Measurements from ENCODE around the gene LRRC9. TPM values are rescaled to one million over a fixed set of nuclear protein-coding genes. Genes with fewer than 3 reads are reported as not detected.

Gene LRRC9
- total and polyA plus RNA-seq, 2 of the 13 experiments (the other 11 are each of a cell fraction or from before 2014, with no cell fraction given), result 0.08 to 0.18 TPM

DNA sequence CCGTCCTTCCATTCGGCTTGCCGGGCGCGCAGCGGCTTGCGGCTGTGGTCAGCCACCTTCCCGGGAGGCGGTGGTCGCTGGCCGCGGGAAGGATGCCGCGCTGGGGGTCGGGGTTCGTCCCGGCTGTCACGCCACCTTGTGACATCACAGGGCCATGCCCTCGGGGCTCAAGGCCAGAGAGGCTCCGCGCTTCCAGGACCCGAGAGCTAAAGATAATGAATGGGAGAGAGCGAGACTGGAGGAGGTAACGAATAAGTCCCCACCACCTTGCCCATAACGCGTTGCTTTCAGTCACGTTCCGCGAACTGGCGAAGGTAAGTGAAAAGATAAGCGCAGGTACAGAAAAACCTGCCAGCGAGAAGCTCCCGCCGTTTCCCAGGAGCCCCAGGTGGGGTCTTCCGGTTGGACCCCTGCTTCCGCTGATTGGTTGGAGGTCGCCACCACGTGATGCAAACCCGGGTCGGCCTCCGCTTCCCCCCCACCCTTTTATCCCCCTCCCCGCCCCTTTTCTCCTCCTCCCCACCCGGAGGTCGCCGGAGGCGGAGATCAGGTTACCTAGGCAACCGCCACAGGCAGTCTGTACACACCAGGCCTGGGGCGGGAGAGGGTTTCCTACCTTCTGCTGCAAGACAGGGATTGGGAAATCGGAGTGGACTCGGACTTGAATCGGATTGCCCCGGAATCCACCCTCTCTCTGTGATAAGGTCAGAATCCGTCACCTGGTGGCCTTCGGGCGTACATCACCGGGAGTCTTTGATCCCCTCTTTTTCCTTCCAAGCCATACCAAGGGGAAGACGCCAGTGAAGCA is at the start of gene LRRC9 (continued):
- TF ChIP-seq, protein P1, sequence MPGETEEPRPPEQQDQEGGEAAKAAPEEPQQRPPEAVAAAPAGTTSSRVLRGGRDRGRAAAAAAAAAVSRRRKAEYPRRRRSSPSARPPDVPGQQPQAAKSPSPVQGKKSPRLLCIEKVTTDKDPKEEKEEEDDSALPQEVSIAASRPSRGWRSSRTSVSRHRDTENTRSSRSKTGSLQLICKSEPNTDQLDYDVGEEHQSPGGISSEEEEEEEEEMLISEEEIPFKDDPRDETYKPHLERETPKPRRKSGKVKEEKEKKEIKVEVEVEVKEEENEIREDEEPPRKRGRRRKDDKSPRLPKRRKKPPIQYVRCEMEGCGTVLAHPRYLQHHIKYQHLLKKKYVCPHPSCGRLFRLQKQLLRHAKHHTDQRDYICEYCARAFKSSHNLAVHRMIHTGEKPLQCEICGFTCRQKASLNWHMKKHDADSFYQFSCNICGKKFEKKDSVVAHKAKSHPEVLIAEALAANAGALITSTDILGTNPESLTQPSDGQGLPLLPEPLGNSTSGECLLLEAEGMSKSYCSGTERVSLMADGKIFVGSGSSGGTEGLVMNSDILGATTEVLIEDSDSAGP (CRISPR knock-in tag; IDR thresholded peaks at IDR 0.05; ENCODE audit: borderline replicate concordance), result no peak; the same call in 1 of the 2 replicates
- TF ChIP-seq, protein P2, sequence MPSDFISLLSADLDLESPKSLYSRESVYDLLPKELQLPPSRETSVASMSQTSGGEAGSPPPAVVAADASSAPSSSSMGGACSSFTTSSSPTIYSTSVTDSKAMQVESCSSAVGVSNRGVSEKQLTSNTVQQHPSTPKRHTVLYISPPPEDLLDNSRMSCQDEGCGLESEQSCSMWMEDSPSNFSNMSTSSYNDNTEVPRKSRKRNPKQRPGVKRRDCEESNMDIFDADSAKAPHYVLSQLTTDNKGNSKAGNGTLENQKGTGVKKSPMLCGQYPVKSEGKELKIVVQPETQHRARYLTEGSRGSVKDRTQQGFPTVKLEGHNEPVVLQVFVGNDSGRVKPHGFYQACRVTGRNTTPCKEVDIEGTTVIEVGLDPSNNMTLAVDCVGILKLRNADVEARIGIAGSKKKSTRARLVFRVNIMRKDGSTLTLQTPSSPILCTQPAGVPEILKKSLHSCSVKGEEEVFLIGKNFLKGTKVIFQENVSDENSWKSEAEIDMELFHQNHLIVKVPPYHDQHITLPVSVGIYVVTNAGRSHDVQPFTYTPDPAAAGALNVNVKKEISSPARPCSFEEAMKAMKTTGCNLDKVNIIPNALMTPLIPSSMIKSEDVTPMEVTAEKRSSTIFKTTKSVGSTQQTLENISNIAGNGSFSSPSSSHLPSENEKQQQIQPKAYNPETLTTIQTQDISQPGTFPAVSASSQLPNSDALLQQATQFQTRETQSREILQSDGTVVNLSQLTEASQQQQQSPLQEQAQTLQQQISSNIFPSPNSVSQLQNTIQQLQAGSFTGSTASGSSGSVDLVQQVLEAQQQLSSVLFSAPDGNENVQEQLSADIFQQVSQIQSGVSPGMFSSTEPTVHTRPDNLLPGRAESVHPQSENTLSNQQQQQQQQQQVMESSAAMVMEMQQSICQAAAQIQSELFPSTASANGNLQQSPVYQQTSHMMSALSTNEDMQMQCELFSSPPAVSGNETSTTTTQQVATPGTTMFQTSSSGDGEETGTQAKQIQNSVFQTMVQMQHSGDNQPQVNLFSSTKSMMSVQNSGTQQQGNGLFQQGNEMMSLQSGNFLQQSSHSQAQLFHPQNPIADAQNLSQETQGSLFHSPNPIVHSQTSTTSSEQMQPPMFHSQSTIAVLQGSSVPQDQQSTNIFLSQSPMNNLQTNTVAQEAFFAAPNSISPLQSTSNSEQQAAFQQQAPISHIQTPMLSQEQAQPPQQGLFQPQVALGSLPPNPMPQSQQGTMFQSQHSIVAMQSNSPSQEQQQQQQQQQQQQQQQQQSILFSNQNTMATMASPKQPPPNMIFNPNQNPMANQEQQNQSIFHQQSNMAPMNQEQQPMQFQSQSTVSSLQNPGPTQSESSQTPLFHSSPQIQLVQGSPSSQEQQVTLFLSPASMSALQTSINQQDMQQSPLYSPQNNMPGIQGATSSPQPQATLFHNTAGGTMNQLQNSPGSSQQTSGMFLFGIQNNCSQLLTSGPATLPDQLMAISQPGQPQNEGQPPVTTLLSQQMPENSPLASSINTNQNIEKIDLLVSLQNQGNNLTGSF (CRISPR knock-in tag; IDR thresholded peaks at IDR 0.05), result peak; percentile 38; the same call in 1 of the 2 replicates
- TF ChIP-seq WIZ (CRISPR knock-in tag; IDR thresholded peaks at IDR 0.05) (no peak), ZNF34 (CRISPR knock-in tag; IDR thresholded peaks at IDR 0.05; ENCODE audit: borderline replicate concordance) (no peak), FOXP1 (IDR thresholded peaks at IDR 0.05) (no peak), FOXP1 (CRISPR knock-in tag; IDR thresholded peaks at IDR 0.05) (0 out of 2 replicates have a peak, but pooled peaks have one; percentile 21), SOX13 (IDR thresholded peaks at IDR 0.05) (no peak), SOX13 (CRISPR knock-in tag; conservative IDR thresholded peaks at IDR 0.05 in 1 of 2, IDR thresholded peaks at IDR 0.05 in 1 of 2) (peak in 1 of 2 experiments; percentile 24; a peak in 1 of 4 replicates), GPN1 (CRISPR knock-in tag; IDR thresholded peaks at IDR 0.05; ENCODE audit: borderline replicate concordance) (no peak), THYN1 (CRISPR knock-in tag; IDR thresholded peaks at IDR 0.05; ENCODE audit: borderline replicate concordance, low read depth) (no peak), MAF1 (CRISPR knock-in tag; IDR thresholded peaks at IDR 0.05; ENCODE audit: borderline replicate concordance) (no peak)
- TF ChIP-seq, protein P3, sequence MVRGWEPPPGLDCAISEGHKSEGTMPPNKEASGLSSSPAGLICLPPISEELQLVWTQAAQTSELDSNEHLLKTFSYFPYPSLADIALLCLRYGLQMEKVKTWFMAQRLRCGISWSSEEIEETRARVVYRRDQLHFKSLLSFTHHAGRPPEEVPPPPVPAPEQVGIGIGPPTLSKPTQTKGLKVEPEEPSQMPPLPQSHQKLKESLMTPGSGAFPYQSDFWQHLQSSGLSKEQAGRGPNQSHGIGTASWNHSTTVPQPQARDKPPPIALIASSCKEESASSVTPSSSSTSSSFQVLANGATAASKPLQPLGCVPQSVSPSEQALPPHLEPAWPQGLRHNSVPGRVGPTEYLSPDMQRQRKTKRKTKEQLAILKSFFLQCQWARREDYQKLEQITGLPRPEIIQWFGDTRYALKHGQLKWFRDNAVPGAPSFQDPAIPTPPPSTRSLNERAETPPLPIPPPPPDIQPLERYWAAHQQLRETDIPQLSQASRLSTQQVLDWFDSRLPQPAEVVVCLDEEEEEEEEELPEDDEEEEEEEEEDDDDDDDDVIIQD (CRISPR knock-in tag; IDR thresholded peaks at IDR 0.05; ENCODE audit: low read depth), result no peak
- TF ChIP-seq, protein P4, sequence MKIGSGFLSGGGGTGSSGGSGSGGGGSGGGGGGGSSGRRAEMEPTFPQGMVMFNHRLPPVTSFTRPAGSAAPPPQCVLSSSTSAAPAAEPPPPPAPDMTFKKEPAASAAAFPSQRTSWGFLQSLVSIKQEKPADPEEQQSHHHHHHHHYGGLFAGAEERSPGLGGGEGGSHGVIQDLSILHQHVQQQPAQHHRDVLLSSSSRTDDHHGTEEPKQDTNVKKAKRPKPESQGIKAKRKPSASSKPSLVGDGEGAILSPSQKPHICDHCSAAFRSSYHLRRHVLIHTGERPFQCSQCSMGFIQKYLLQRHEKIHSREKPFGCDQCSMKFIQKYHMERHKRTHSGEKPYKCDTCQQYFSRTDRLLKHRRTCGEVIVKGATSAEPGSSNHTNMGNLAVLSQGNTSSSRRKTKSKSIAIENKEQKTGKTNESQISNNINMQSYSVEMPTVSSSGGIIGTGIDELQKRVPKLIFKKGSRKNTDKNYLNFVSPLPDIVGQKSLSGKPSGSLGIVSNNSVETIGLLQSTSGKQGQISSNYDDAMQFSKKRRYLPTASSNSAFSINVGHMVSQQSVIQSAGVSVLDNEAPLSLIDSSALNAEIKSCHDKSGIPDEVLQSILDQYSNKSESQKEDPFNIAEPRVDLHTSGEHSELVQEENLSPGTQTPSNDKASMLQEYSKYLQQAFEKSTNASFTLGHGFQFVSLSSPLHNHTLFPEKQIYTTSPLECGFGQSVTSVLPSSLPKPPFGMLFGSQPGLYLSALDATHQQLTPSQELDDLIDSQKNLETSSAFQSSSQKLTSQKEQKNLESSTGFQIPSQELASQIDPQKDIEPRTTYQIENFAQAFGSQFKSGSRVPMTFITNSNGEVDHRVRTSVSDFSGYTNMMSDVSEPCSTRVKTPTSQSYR (CRISPR knock-in tag; IDR thresholded peaks at IDR 0.05; ENCODE audit: borderline replicate concordance), result no peak
- TF ChIP-seq, protein P5, sequence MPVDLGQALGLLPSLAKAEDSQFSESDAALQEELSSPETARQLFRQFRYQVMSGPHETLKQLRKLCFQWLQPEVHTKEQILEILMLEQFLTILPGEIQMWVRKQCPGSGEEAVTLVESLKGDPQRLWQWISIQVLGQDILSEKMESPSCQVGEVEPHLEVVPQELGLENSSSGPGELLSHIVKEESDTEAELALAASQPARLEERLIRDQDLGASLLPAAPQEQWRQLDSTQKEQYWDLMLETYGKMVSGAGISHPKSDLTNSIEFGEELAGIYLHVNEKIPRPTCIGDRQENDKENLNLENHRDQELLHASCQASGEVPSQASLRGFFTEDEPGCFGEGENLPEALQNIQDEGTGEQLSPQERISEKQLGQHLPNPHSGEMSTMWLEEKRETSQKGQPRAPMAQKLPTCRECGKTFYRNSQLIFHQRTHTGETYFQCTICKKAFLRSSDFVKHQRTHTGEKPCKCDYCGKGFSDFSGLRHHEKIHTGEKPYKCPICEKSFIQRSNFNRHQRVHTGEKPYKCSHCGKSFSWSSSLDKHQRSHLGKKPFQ (CRISPR knock-in tag; IDR thresholded peaks at IDR 0.05; ENCODE audit: insufficient replicate concordance), result no peak

Measured in HepG2 (cell line).